PC-3 (cell line): ENCODE results near the gene GTPBP8. TPM values are rescaled to one million over a fixed set of nuclear protein-coding genes. Genes with fewer than 3 reads are reported as not detected.

ENCODE experiments used
- ATAC-seq: fragments of 200-7000 bp; cut with Tn5 transposase; 2 replicates; pipeline ENCODE4 v1.9.1; 2020; ENCODE audit warnings: mild to moderate bottlenecking, moderate library complexity
- BruUV-seq: library from RNA; stranded (reverse); fragments of 400-500 nt; replicated peaks from 2 replicates; lab custom pipeline; 2021; lab: Mats Ljungman, UMichigan
- CTCF ChIA-PET: fragments of 300-600 bp; sonication (Branson Sonifier 250); formaldehyde crosslinking; loops from one replicate; lab custom pipeline; 2022; ENCODE audit warnings: antibody characterized with exemption; lab: Charles Lee
- POLR2A ChIA-PET: fragments of 300-600 bp; sonication (Branson Sonifier 250); formaldehyde crosslinking; loops from one replicate; lab custom pipeline; 2022; ENCODE audit warnings: antibody characterized with exemption; ENCODE audit not compliant: unreplicated experiment; lab: Charles Lee
- DNase-seq: peaks from one replicate; pipeline ENCODE4 v3.0.0-alpha.2; 2015
- H2AFZ ChIP-seq: fragments of 300-600 bp; sonication (generic); 2 replicates; pipeline ENCODE4 v1.6.0; 2016; ENCODE audit warnings: antibody characterized with exemption, low read length
- H3F3A ChIP-seq: fragments of 300-600 bp; sonication (generic); one replicate; pipeline ENCODE4 v1.6.0; 2017; ENCODE audit warnings: antibody characterized with exemption, low read length, control low read depth, mild to moderate bottlenecking; ENCODE audit not compliant: unreplicated experiment
- H3K27ac ChIP-seq: fragments of 300-600 bp; sonication (generic); 2 replicates; pipeline ENCODE4 v1.5.1; 2016; ENCODE audit warnings: mild to moderate bottlenecking, low read length
- H3K27me3 ChIP-seq: fragments of 300-600 bp; sonication (generic); 2 replicates; pipeline ENCODE4 v1.6.1; 2016; ENCODE audit warnings: low read length, mixed read lengths
- H3K36me3 ChIP-seq: fragments of 300-600 bp; sonication (generic); 2 replicates; pipeline ENCODE4 v1.6.1; 2016; ENCODE audit warnings: low read depth, mixed run types, low read length, mixed read lengths
- H3K4me1 ChIP-seq: fragments of 300-600 bp; sonication (generic); 2 replicates; pipeline ENCODE4 v1.5.1; 2016; ENCODE audit warnings: low read length; ENCODE audit not compliant: insufficient read depth
- H3K4me2 ChIP-seq: fragments of 300-600 bp; sonication (generic); 2 replicates; pipeline ENCODE4 v1.6.0; 2016; ENCODE audit warnings: low read length
- H3K4me3 ChIP-seq: fragments of 300-600 bp; sonication (generic); 2 replicates; pipeline ENCODE4 v1.5.1; 2016; ENCODE audit warnings: mild to moderate bottlenecking, low read length, mixed read lengths
- H3K79me2 ChIP-seq: fragments of 300-600 bp; sonication (generic); 2 replicates; pipeline ENCODE4 v1.6.1; 2017; ENCODE audit warnings: low read length, mixed read lengths
- H3K9ac ChIP-seq: fragments of 300-600 bp; sonication (generic); 2 replicates; pipeline ENCODE4 v1.6.0; 2016; ENCODE audit warnings: mild to moderate bottlenecking, low read length
- H3K9me2 ChIP-seq: fragments of 300-600 bp; sonication (generic); replicated peaks from 2 replicates; pipeline ENCODE4 v1.6.1; 2016; ENCODE audit warnings: mixed run types, low read length, mixed read lengths
- H3K9me3 ChIP-seq: fragments of 300-600 bp; sonication (generic); 2 replicates; pipeline ENCODE4 v1.6.1; 2016; ENCODE audit warnings: low read length, mixed read lengths
- H4K20me1 ChIP-seq: fragments of 300-600 bp; sonication (generic); 2 replicates; pipeline ENCODE4 v1.6.1; 2016; ENCODE audit warnings: low read length, mixed read lengths
- EZH2 ChIP-seq: fragments of 300-600 bp; sonication (generic); IDR thresholded peaks from one replicate; pipeline ENCODE4 v1.6.1; 2017; ENCODE audit warnings: antibody characterized with exemption, mild to moderate bottlenecking, low read length; ENCODE audit not compliant: unreplicated experiment
- EZH2phosphoT487 ChIP-seq: fragments of 300-600 bp; sonication (generic); IDR thresholded peaks from 2 replicates; pipeline ENCODE4 v1.6.1; 2018; ENCODE audit warnings: mild to moderate bottlenecking, antibody characterized with exemption, low read length, borderline replicate concordance
- intact Hi-C: fragments of 100-400 bp; cut with micrococcal nuclease; formaldehyde crosslinking; loops from 2 replicates; pipeline ENCODE4 v1.9.0; 2023
- total RNA-seq: library from RNA; depleted of rRNA; stranded (reverse); fragments of >200 nt; gene quantifications from 2 replicates; pipeline ENCODE4 v1.2.3, GENCODE V29; 2014
- TF ChIP-seq, protein P1 (sequence below): fragments of 300-600 bp; sonication (generic); conservative IDR thresholded peaks from 2 replicates; pipeline ENCODE4 v1.5.1; 2017; ENCODE audit warnings: antibody characterized with exemption, low read depth, mild to moderate bottlenecking, low read length

The GTPBP8 gene
- total RNA-seq, 1 experiment from 2014 or later, result 63.8 TPM

DNA sequence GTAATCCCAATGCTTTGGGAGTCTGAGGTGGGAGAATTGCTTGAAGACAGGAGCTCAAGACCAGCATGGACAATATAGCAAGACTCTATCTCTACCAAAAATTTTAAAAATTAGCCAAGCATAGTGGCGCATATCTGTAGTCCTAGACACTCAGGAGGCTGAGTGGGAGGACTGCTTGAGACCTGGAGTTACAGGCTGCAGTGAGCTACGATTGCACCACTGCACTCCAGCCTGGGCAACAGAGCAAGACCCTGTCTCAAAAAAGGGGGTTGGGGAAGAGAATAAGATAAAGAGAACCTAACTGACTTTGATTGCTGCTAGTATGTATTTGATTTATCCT lies 16.6 kb upstream of the GTPBP8 start:
- Histone ChIP-seq H2AFZ (no peak overlapping the region), H3K9ac (no peak overlapping the region), H3K4me2 (no peak overlapping the region), H3K36me3 (no peaks in the 10 kb centered on the region), H3K27me3 (0 out of 2 replicates have a peak, but pooled peaks cover 4% of the 10 kb centered on the region), H4K20me1 (no peaks in the 10 kb centered on the region), H3K9me2 (no peaks in the 10 kb centered on the region), H3K9me3 (no peaks in the 10 kb centered on the region), H3K79me2 (no peaks in the 10 kb centered on the region), H3K27ac (no peak overlapping the region), H3F3A (no peaks in the 10 kb centered on the region), H3K4me1 (no peaks in the 10 kb centered on the region), H3K4me3 (no peak overlapping the region)
- ChIA-PET CTCF (no interaction called here), POLR2A (no interaction called here)
- TF ChIP-seq, protein P1, sequence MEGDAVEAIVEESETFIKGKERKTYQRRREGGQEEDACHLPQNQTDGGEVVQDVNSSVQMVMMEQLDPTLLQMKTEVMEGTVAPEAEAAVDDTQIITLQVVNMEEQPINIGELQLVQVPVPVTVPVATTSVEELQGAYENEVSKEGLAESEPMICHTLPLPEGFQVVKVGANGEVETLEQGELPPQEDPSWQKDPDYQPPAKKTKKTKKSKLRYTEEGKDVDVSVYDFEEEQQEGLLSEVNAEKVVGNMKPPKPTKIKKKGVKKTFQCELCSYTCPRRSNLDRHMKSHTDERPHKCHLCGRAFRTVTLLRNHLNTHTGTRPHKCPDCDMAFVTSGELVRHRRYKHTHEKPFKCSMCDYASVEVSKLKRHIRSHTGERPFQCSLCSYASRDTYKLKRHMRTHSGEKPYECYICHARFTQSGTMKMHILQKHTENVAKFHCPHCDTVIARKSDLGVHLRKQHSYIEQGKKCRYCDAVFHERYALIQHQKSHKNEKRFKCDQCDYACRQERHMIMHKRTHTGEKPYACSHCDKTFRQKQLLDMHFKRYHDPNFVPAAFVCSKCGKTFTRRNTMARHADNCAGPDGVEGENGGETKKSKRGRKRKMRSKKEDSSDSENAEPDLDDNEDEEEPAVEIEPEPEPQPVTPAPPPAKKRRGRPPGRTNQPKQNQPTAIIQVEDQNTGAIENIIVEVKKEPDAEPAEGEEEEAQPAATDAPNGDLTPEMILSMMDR, result no peak
- TF ChIP-seq EZH2phosphoT487 (no peak), EZH2 (no peak)
- no TSS peak for BruUV-seq
- intact Hi-C loops, result no loop called here
- ATAC-seq, result no peak
- DNase-seq, result no peak

DNA sequence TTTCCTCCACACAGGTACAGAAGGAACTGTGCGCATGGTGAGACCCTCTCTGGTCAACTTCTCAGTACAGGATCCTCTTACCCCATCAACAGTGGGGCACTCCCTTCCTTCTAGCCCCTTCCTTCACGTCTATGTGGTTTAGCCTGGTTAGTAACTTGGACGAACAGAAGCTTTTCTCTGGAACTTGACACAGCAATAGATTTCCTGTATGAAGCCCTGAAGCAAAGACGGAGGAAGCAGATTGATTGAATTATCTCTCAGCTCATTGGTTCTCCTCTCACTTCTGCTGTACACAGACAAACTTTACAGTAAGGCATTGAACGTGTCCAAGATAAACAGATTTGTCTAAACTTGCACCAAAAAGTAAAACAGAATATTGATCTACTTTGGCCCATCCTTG lies 15.9 kb upstream of the GTPBP8 start, which contains the start of gene CD200R1:
Gene CD200R1 (minus strand): TSS at position 210 of the 400 bp plus-strand sequence. CDS start 246 bp downstream, outside the sequence.
- no peaks in the 10 kb centered on the region for H4K20me1 ChIP-seq
- H3K36me3 ChIP-seq, result no peaks in the 10 kb centered on the region
- no peaks in the 10 kb centered on the region for H3F3A ChIP-seq
- no peaks in the 10 kb centered on the region for H3K9me2 ChIP-seq
- TF ChIP-seq, protein P1, result no peak
- no peak for TF ChIP-seq EZH2phosphoT487
- TF ChIP-seq EZH2, result no peak
- H3K79me2 ChIP-seq, result no peaks in the 10 kb centered on the region
- no TSS peak for BruUV-seq
- CTCF ChIA-PET, result no interaction called here
- intact Hi-C loops, result no loop called here
- H3K27me3 ChIP-seq, result 0 out of 2 replicates have a peak, but pooled peaks cover 4% of the 10 kb centered on the region
- ATAC-seq (no peak), DNase-seq (no peak)
- POLR2A ChIA-PET, result no interaction called here
- H3K9me3 ChIP-seq, result no peaks in the 10 kb centered on the region
- H3K4me2 ChIP-seq, result no peak within 1 kb of the TSS
- no peak within 1 kb of the TSS for H3K4me3 ChIP-seq
- H3K9ac ChIP-seq, result no peak within 1 kb of the TSS
- no peaks in the 10 kb centered on the region for H3K4me1 ChIP-seq
- H2AFZ ChIP-seq, result no peak within 1 kb of the TSS; the same call in 1 of the 2 replicates
- H3K27ac ChIP-seq, result no peak within 1 kb of the TSS

- no peak overlapping the region for H3K9ac ChIP-seq
- no peak overlapping the region for H3K4me2 ChIP-seq
- DNase-seq (no peak), ATAC-seq (no peak)
- intact Hi-C loops, result no loop called here
- no peaks in the 10 kb centered on the region for H3K4me1 ChIP-seq
- H3K9me3 ChIP-seq, result no peaks in the 10 kb centered on the region
- H3K36me3 ChIP-seq, result no peaks in the 10 kb centered on the region
- H3K4me3 ChIP-seq, result no peak overlapping the region
- 0 out of 2 replicates have a peak, but pooled peaks cover 4% of the 10 kb centered on the region for H3K27me3 ChIP-seq
- no peak overlapping the region for H3K27ac ChIP-seq
- TF ChIP-seq EZH2phosphoT487 (no peak), EZH2 (no peak)
- TF ChIP-seq, protein P1, result no peak
- no peaks in the 10 kb centered on the region for H3K9me2 ChIP-seq
- no peaks in the 10 kb centered on the region for H4K20me1 ChIP-seq
- ChIA-PET POLR2A (interaction anchor here (0.7 kb wide), 1 partner anchor 9 kb away, joined by 3 read pairs; no protein-coding TSS in a partner anchor), CTCF (no interaction called here)
- no peaks in the 10 kb centered on the region for H3F3A ChIP-seq
- H3K79me2 ChIP-seq, result no peaks in the 10 kb centered on the region
- no TSS peak for BruUV-seq
- no peak overlapping the region for H2AFZ ChIP-seq
Measured at GRCh38 chr3:112976001-112976400, 14.8 kb upstream of the GTPBP8 start.
